ENCODE results near the gene KRT81.

Gene KRT81

GRCh38 chr12:52291267-52291935 is at the start of gene KRT81:
KRT81 (minus strand) TSS chr12:52291534; CDS start chr12:52291465, 69 bp downstream.
- CTCF ChIA-PET: interaction anchor here (4.3 kb wide), 1 partner anchor 13 kb away, joined by 39 read pairs; no protein-coding TSS in a partner anchor
- POLR2A ChIA-PET: no interaction called here
- DNase-seq (ENCODE audit: extremely low spot score): no peak
- no peak for TF ChIP-seq CTCF (IDR thresholded peaks at IDR 0.05; ENCODE audit: control extremely low read depth, extremely low read depth, low read depth, missing control alignments)

GRCh38 chr12:52338241-52338960 is 47.1 kb upstream of the KRT81 start:
- no peak for TF ChIP-seq CTCF (IDR thresholded peaks at IDR 0.05; ENCODE audit: control extremely low read depth, extremely low read depth, low read depth, missing control alignments)
- CTCF ChIA-PET: interaction anchor here (1.9 to 2.5 kb wide), 2 partner anchors 10 to 59 kb away, joined by 7 to 18 read pairs; no protein-coding TSS in a partner anchor
- POLR2A ChIA-PET: no interaction called here
- DNase-seq (ENCODE audit: extremely low spot score): no peak

- ChIA-PET POLR2A (no interaction called here), CTCF (interaction anchor here (2.0 kb wide), 1 partner anchor 9 kb away, joined by 10 read pairs; no protein-coding TSS in a partner anchor)
- DNase-seq (ENCODE audit: extremely low spot score): no peak
- TF ChIP-seq CTCF (IDR thresholded peaks at IDR 0.05; ENCODE audit: control extremely low read depth, extremely low read depth, low read depth, missing control alignments): no peak
Observed at GRCh38 chr12:52337054-52337453, 45.7 kb upstream of the KRT81 start.

- POLR2A ChIA-PET: no interaction called here
- DNase-seq (ENCODE audit: extremely low spot score): no peak
- no peak for TF ChIP-seq CTCF (IDR thresholded peaks at IDR 0.05; ENCODE audit: control extremely low read depth, extremely low read depth, low read depth, missing control alignments)
- CTCF ChIA-PET: interaction anchor here (2.0 kb wide), 1 partner anchor 8 kb away, joined by 10 read pairs; no protein-coding TSS in a partner anchor
Observed at GRCh38 chr12:52336641-52337040, 45.3 kb upstream of the KRT81 start.

- no peak for DNase-seq (ENCODE audit: extremely low spot score)
- ChIA-PET CTCF (interaction anchor here (2.0 kb wide), 1 partner anchor 8 kb away, joined by 10 read pairs; no protein-coding TSS in a partner anchor), POLR2A (no interaction called here)
- TF ChIP-seq CTCF (IDR thresholded peaks at IDR 0.05; ENCODE audit: control extremely low read depth, extremely low read depth, low read depth, missing control alignments): no peak
Observed at GRCh38 chr12:52335598-52336262, 44.4 kb upstream of the KRT81 start.

GRCh38 chr12:52334185-52334584 is 42.9 kb upstream of the KRT81 start:
- ChIA-PET CTCF (no interaction called here), POLR2A (no interaction called here)
- TF ChIP-seq CTCF (IDR thresholded peaks at IDR 0.05; ENCODE audit: control extremely low read depth, extremely low read depth, low read depth, missing control alignments): no peak
- DNase-seq (ENCODE audit: extremely low spot score): no peak

Data from GM10248 (cell line).